OCI-LY3 (cell line): Measurements from ENCODE around the gene PRICKLE1.

Experiments
- EZH2phosphoT487 ChIP-seq: fragments of 200-600 bp; shearing (Covaris generic); IDR thresholded peaks from 2 replicates; pipeline ENCODE4 v1.6.1; 2018; ENCODE audit warnings: antibody characterized with exemption, mixed run types, low read depth
- TF ChIP-seq, protein P1 (sequence below): fragments of 200-600, 300-600 bp; sonication (generic); IDR thresholded peaks from 2 replicates; pipeline ENCODE4 v1.5.1; 2014; ENCODE audit warnings: antibody characterized with exemption, low read length, low read depth

DNA sequence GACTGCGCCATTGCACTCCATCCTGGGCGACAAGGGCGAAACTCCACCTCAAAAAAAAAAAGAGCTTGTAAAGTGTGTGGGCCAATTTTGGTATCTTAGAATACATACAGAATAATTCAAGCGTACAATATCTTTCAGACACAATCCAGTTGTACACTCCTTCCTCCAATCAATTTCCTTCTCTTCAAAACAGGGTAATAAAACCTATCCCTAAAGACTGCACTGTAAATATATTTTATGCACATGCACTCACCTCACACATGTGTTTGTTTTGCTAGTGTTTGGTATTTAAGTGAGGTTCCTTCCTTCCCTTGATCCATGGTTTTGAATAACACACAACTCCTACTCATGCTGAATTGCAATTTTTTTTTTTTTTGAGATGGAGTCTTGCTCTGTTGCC lies 125.9 kb downstream of the PRICKLE1 start:
- TF ChIP-seq, protein P1, sequence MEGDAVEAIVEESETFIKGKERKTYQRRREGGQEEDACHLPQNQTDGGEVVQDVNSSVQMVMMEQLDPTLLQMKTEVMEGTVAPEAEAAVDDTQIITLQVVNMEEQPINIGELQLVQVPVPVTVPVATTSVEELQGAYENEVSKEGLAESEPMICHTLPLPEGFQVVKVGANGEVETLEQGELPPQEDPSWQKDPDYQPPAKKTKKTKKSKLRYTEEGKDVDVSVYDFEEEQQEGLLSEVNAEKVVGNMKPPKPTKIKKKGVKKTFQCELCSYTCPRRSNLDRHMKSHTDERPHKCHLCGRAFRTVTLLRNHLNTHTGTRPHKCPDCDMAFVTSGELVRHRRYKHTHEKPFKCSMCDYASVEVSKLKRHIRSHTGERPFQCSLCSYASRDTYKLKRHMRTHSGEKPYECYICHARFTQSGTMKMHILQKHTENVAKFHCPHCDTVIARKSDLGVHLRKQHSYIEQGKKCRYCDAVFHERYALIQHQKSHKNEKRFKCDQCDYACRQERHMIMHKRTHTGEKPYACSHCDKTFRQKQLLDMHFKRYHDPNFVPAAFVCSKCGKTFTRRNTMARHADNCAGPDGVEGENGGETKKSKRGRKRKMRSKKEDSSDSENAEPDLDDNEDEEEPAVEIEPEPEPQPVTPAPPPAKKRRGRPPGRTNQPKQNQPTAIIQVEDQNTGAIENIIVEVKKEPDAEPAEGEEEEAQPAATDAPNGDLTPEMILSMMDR, result no peak
- no peak for TF ChIP-seq EZH2phosphoT487
